Mesothelial cell of epicardium (in vitro differentiated cells): Measurements from ENCODE around the gene DNAJB1. TPM values are rescaled to one million over a fixed set of nuclear protein-coding genes. Genes with fewer than 3 reads are reported as not detected.

Experiments used
- DNase-seq, 2 experiments: peaks; one replicate each; pipeline ENCODE4 v3.0.0; 2021; ENCODE audit warnings: low spot score in 2 of 2; ENCODE audit not compliant: unreplicated experiment in 2 of 2
- H3K27ac Mint-ChIP-seq: 2 replicates; pipeline ENCODE4 v1.8.0; 2021; ENCODE audit warnings: mixed read lengths
- H3K27me3 Mint-ChIP-seq: 2 replicates; pipeline ENCODE4 v1.8.0; 2021; ENCODE audit warnings: low read depth, mixed read lengths
- H3K36me3 Mint-ChIP-seq: 2 replicates; pipeline ENCODE4 v1.8.0; 2021; ENCODE audit warnings: mixed read lengths
- H3K4me1 Mint-ChIP-seq: 2 replicates; pipeline ENCODE4 v1.8.0; 2021; ENCODE audit warnings: mixed read lengths
- H3K4me3 Mint-ChIP-seq: 2 replicates; pipeline ENCODE4 v1.8.0; 2021; ENCODE audit warnings: mild to moderate bottlenecking, moderate library complexity, mixed read lengths
- H3K9me3 Mint-ChIP-seq: 2 replicates; pipeline ENCODE4 v1.8.0; 2021; ENCODE audit warnings: mixed read lengths
- CTCF ChIP-seq: fragments of 200-600 bp; sonication (generic); IDR thresholded peaks from one replicate; pipeline ENCODE4 v1.5.0; 2021; ENCODE audit warnings: antibody characterized with exemption; ENCODE audit not compliant: unreplicated experiment
- total RNA-seq: library from RNA; stranded (reverse); gene quantifications from 3 replicates; pipeline ENCODE4 v1.2.1, GENCODE V29; 2021

Gene DNAJB1
- total RNA-seq, 1 donor from 2014 or later: 106 TPM

GRCh38 chr19:14563989-14564651, 45.9 kb upstream of the DNAJB1 start:
- Mint-ChIP-seq H3K4me3 (no peak overlapping the region), H3K9me3 (no peaks in the 10 kb centered on the region), H3K36me3 (peaks cover 10% of the 10 kb centered on the region), H3K27me3 (no peaks in the 10 kb centered on the region), H3K4me1 (peaks cover 12% of the 10 kb centered on the region), H3K27ac (no peak overlapping the region)
- no peak for TF ChIP-seq CTCF
- no peak for DNase-seq

- Mint-ChIP-seq H3K27ac (no peak overlapping the region), H3K36me3 (peaks cover 9% of the 10 kb centered on the region), H3K4me3 (no peak overlapping the region), H3K4me1 (peaks cover 15% of the 10 kb centered on the region), H3K27me3 (no peaks in the 10 kb centered on the region), H3K9me3 (no peaks in the 10 kb centered on the region)
- no peak for TF ChIP-seq CTCF
- no peak for DNase-seq
These were observed 45.4 kb upstream of the DNAJB1 start for GRCh38 chr19:14563590-14563926.

- Mint-ChIP-seq H3K4me1 (peaks cover 16% of the 10 kb centered on the region), H3K9me3 (no peaks in the 10 kb centered on the region), H3K27ac (peak overlapping the region; percentile 6), H3K27me3 (no peaks in the 10 kb centered on the region), H3K4me3 (no peak overlapping the region), H3K36me3 (peaks cover 5% of the 10 kb centered on the region)
- TF ChIP-seq CTCF: no peak
- no peak for DNase-seq
These were observed 44.7 kb upstream of the DNAJB1 start for GRCh38 chr19:14562660-14563589.

- Mint-ChIP-seq H3K4me3 (no peak overlapping the region), H3K27ac (peak overlapping the region; percentile 68), H3K27me3 (no peaks in the 10 kb centered on the region), H3K9me3 (no peaks in the 10 kb centered on the region), H3K4me1 (peaks cover 16% of the 10 kb centered on the region), H3K36me3 (peaks cover 2% of the 10 kb centered on the region)
- no peak for TF ChIP-seq CTCF
- DNase-seq: no peak
These were observed 43.7 kb upstream of the DNAJB1 start for GRCh38 chr19:14561847-14562351.

GRCh38 chr19:14561249-14561648, 43.1 kb upstream of the DNAJB1 start:
- H3K27me3 Mint-ChIP-seq: no peaks in the 10 kb centered on the region
- no peak overlapping the region for H3K27ac Mint-ChIP-seq
- H3K4me3 Mint-ChIP-seq: no peak overlapping the region
- no peaks in the 10 kb centered on the region for H3K9me3 Mint-ChIP-seq
- no peak for TF ChIP-seq CTCF
- DNase-seq: no peak
- H3K4me1 Mint-ChIP-seq: peaks cover 20% of the 10 kb centered on the region
- peaks cover 2% of the 10 kb centered on the region for H3K36me3 Mint-ChIP-seq
